H1 (cell line): ENCODE measurements around the gene ORC6. TPM values are rescaled to one million over a fixed set of nuclear protein-coding genes. Genes with fewer than 3 reads are reported as not detected.

Source experiments
- NRF1 ChIP-seq: IDR thresholded peaks from 2 replicates; pipeline ENCODE4 v1.6.1; 2011; ENCODE audit warnings: mild to moderate bottlenecking, low read depth, low read length, improper control_type of control experiment
- RAD21 ChIP-seq, 2 experiments: IDR thresholded peaks in 1 of 2; conservative IDR thresholded peaks in 1 of 2; 2 replicates each; pipeline ENCODE4 v1.6.1; 2011; ENCODE audit warnings: low read depth in 2 of 2, low read length in 2 of 2, improper control_type of control experiment in 1 of 2, inconsistent platforms in 1 of 2, mild to moderate bottlenecking in 1 of 2, moderate library complexity in 1 of 2
- SAP30 ChIP-seq: fragments of 300-600 bp; sonication (generic); IDR thresholded peaks from 2 replicates; pipeline ENCODE4 v1.7.1; 2012; ENCODE audit warnings: low read length, moderate library complexity, mild to moderate bottlenecking, inconsistent platforms; ENCODE audit not compliant: insufficient read depth, insufficient replicate concordance
- SP2 ChIP-seq: IDR thresholded peaks from 2 replicates; pipeline ENCODE4 v1.6.1; 2012; ENCODE audit warnings: mild to moderate bottlenecking, low read length, inconsistent platforms
- polyA plus RNA-seq, 7 experiments: library from polyadenylated mRNA; depleted of rRNA in 3 of 7; stranded (reverse) in 5 of 7; unstranded in 2 of 7; fragments of >200 nt in 5 of 7; fragments of 200-250 nt in 2 of 7; gene quantifications; 1 replicate in 5 of 7; 2 replicates in 1 of 7; 4 replicates in 1 of 7; pipeline versions ENCODE4 v1.2.1 to v1.2.3, GENCODE V29; 2011 to 2013; ENCODE audit warnings: missing spikeins in 2 of 7, mixed read lengths in 2 of 7
- total RNA-seq: library from RNA; stranded (reverse); fragmentation: NEBNext Ultra II Directional; extraction: Animal tissue kit (Norgen Biotek cat#: 25700); gene quantifications from 2 replicates; pipeline ENCODE4 v1.2.1, GENCODE V29; 2021

ORC6 gene
- total and polyA plus RNA-seq, 2 of the 8 experiments (the other 6 are each of a cell fraction or from before 2014, with no cell fraction given) = 41.8 to 67.4 TPM

- TF ChIP-seq RAD21 (IDR thresholded peaks at IDR 0.05 in 1 of 2, conservative IDR thresholded peaks at IDR 0.05 in 1 of 2; ENCODE audit: low read depth in 2 of 2, low read length in 2 of 2) = no peak
- TF ChIP-seq SP2 = no peak
- TF ChIP-seq NRF1 = no peak
- TF ChIP-seq SAP30 = no peak
Observed at GRCh38 chr16:46715769-46716305, 26.4 kb downstream of the ORC6 start (continued).
